Lung (tissue), 12 donors: ENCODE results near the gene TBR1. TPM values are rescaled to one million over a fixed set of nuclear protein-coding genes. Genes with fewer than 3 reads are reported as not detected.

Experiments used
- ATAC-seq: fragments of 200-7000 bp; cut with Tn5 transposase; one replicate; pipeline ENCODE4 v1.9.1; 2020; ENCODE audit warnings: moderate number of reproducible peaks; ENCODE audit not compliant: insufficient read depth, low FRiP score
- DNase-seq, 3 donors: peaks; one replicate each; pipeline ENCODE4 v3.0.0-alpha.2; 2013 to 2017
- H3K27ac ChIP-seq, 2 donors: one replicate each; pipeline ENCODE4 v1.5.1; 2013; ENCODE audit warnings: mild to moderate bottlenecking in 2 of 2, moderate library complexity in 2 of 2, control low read depth in 1 of 2, inconsistent platforms in 1 of 2, low read depth in 1 of 2, low read length in 1 of 2
- H3K27me3 ChIP-seq, 3 donors: one replicate each; pipeline ENCODE4 v1.5.1; 2013; ENCODE audit warnings: low read length in 2 of 3; ENCODE audit not compliant: control insufficient read depth in 3 of 3, insufficient read depth in 3 of 3
- H3K36me3 ChIP-seq, 4 donors: one replicate each; pipeline ENCODE4 v1.5.1; 2013; ENCODE audit warnings: low read length in 4 of 4, mild to moderate bottlenecking in 1 of 4, moderate library complexity in 1 of 4; ENCODE audit not compliant: control insufficient read depth in 4 of 4, insufficient read depth in 4 of 4
- H3K4me1 ChIP-seq, 5 donors: one replicate each; pipeline ENCODE4 v1.5.1; 2013; ENCODE audit warnings: low read length in 5 of 5, mild to moderate bottlenecking in 2 of 5, moderate library complexity in 1 of 5; ENCODE audit not compliant: control insufficient read depth in 5 of 5, insufficient read depth in 5 of 5
- H3K4me3 ChIP-seq: one replicate; pipeline ENCODE4 v1.5.1; 2013; ENCODE audit warnings: mild to moderate bottlenecking, control low read depth, moderate library complexity
- H3K9ac ChIP-seq, 2 donors: one replicate each; pipeline ENCODE4 v1.5.1; 2013; ENCODE audit warnings: low read length in 2 of 2, control low read depth in 1 of 2; ENCODE audit not compliant: insufficient read depth in 1 of 2
- H3K9me3 ChIP-seq, 4 donors: one replicate each; pipeline ENCODE4 v1.5.1; 2013; ENCODE audit warnings: low read length in 3 of 4, mild to moderate bottlenecking in 1 of 4, moderate library complexity in 1 of 4; ENCODE audit not compliant: control insufficient read depth in 4 of 4, insufficient read depth in 3 of 4
- WGBS, 2 donors: extraction: QIAGEN DNeasy Blood & Tissue Kit; methylation state at CpG; one replicate each; pipeline ENCODE4 v1.1.7; 2013; 5-methylcytosine and 5-hydroxymethylcytosine counted together
- polyA plus RNA-seq, 2 donors: library from polyadenylated mRNA; stranded (reverse); fragments of 200-250 nt; gene quantifications; one replicate each; pipeline ENCODE4 v1.2.1, GENCODE V29; 2013
- total RNA-seq, 2 donors: library from RNA; depleted of rRNA in 1 of 2; stranded (reverse); fragments of >200 nt in 1 of 2; gene quantifications; one replicate each; pipeline ENCODE4 v1.2.1, GENCODE V29; 2014 to 2021
- TF ChIP-seq, protein P1 (sequence below): IDR thresholded peaks from 2 replicates; pipeline ENCODE4 v1.5.1; 2012; ENCODE audit warnings: mild to moderate bottlenecking; ENCODE audit errors: control extremely low read depth, extremely low read depth
- donor health status: control.
- donor health status: control.
- donor health status: Bipolar disorder and iron deficiency.
- donor health status: healthy.
- donor health status: DM: yes; HTN: yes; CAD: no.

TBR1 gene
- total and polyA plus RNA-seq, 4 donors = 0.01 to 0.02 TPM; not detected in 2

DNA sequence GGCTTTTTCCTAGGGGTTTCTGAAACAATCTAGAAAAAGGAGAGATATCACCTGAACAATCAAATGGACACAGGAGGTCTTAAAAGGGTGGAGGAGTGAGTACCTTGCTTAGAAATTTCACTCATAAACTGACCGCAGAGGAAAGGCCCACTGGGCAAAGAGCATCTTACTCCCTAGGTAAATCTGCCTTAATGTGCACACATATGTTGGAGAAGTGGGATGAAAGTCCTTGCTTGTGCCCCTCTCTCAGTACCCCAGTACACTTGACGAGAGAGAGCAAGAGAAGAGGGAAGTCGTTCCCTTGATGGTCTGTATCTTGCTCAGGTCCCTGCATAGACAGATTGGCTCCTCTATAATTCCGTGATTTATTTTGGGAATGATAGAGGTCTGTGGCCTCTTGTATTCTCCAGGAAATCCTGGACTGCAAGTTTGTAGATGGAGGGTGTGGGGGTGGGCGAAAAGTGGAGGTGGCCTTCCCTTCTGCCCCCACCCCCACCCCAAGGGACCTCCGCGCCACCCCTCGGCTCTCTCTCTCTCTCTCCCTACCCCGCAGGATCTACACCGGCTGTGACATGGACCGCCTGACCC lies 6.8 kb downstream of the TBR1 start:
- H3K9me3 ChIP-seq = peaks cover 0 to 24% (median 0%) of the 10 kb centered on the region in 4 donors
- DNase-seq = no peak
- 23 to 24% methylated on average over 6 to 11 of the region's 11 CpGs for WGBS, 2 donors
- no peak overlapping the region for H3K27ac ChIP-seq
- no peak overlapping the region for H3K9ac ChIP-seq
- H3K27me3 ChIP-seq = peaks cover 25 to 91% (median 91%) of the 10 kb centered on the region in 3 donors
- peaks cover 0 to 26% (median 0%) of the 10 kb centered on the region in 5 donors for H3K4me1 ChIP-seq
- no peak for ATAC-seq
- H3K36me3 ChIP-seq = no peaks in the 10 kb centered on the region
- TF ChIP-seq, protein P1, sequence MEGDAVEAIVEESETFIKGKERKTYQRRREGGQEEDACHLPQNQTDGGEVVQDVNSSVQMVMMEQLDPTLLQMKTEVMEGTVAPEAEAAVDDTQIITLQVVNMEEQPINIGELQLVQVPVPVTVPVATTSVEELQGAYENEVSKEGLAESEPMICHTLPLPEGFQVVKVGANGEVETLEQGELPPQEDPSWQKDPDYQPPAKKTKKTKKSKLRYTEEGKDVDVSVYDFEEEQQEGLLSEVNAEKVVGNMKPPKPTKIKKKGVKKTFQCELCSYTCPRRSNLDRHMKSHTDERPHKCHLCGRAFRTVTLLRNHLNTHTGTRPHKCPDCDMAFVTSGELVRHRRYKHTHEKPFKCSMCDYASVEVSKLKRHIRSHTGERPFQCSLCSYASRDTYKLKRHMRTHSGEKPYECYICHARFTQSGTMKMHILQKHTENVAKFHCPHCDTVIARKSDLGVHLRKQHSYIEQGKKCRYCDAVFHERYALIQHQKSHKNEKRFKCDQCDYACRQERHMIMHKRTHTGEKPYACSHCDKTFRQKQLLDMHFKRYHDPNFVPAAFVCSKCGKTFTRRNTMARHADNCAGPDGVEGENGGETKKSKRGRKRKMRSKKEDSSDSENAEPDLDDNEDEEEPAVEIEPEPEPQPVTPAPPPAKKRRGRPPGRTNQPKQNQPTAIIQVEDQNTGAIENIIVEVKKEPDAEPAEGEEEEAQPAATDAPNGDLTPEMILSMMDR = no peak
- H3K4me3 ChIP-seq = no peak overlapping the region

DNA sequence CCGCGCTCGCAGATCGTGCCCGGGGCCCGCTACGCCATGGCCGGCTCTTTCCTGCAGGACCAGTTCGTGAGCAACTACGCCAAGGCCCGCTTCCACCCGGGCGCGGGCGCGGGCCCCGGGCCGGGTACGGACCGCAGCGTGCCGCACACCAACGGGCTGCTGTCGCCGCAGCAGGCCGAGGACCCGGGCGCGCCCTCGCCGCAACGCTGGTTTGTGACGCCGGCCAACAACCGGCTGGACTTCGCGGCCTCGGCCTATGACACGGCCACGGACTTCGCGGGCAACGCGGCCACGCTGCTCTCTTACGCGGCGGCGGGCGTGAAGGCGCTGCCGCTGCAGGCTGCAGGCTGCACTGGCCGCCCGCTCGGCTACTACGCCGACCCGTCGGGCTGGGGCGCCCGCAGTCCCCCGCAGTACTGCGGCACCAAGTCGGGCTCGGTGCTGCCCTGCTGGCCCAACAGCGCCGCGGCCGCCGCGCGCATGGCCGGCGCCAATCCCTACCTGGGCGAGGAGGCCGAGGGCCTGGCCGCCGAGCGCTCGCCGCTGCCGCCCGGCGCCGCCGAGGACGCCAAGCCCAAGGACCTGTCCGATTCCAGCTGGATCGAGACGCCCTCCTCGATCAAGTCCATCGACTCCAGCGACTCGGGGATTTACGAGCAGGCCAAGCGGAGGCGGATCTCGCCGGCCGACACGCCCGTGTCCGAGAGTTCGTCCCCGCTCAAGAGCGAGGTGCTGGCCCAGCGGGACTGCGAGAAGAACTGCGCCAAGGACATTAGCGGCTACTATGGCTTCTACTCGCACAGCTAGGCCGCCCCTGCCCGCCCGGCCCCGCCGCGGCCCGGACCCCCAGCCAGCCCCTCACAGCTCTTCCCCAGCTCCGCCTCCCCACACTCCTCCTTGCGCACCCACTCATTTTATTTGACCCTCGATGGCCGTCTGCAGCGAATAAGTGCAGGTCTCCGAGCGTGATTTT lies 7.6 kb downstream of the TBR1 start:
- H3K36me3 ChIP-seq = no peaks in the 10 kb centered on the region
- 4 to 6% methylated on average over 88 to 125 of the region's 125 CpGs for WGBS, 2 donors
- peak in 2 of 3 donors; percentile 32 to 48 for DNase-seq

DNA sequence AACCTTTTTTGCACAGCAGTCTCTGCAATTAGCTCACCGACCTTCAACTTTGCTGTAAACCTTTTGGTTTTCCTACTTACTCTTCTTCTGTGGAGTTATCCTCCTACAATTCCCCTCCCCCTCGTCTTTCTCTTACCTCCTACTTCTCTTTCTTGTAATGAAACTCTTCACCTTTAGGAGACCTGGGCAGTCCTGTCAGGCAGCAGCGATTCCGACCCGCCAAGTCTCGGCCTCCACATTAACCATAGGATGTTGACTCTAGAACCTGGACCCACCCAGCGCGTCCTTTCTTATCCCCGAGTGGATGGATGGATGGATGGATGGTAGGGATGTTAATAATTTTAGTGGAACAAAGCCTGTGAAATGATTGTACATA lies 8.3 kb downstream of the TBR1 start:
- Histone ChIP-seq H3K9me3 (peaks cover 0 to 24% (median 0%) of the 10 kb centered on the region in 4 donors), H3K4me3 (no peak overlapping the region), H3K27ac (no peak overlapping the region), H3K9ac (no peak overlapping the region), H3K27me3 (peaks cover 29 to 92% (median 91%) of the 10 kb centered on the region in 3 donors), H3K4me1 (peaks cover 0 to 19% (median 0%) of the 10 kb centered on the region in 5 donors), H3K36me3 (no peaks in the 10 kb centered on the region)
- WGBS, 2 donors = 7 to 17% methylated on average over 9 of the region's 9 CpGs
- ATAC-seq (no peak), DNase-seq (peak in 1 of 3 donors; percentile 16)
- TF ChIP-seq, protein P1 = no peak

More for the DNA sequence above, 7.6 kb downstream of the TBR1 start:
- Histone ChIP-seq H3K4me1 (peaks cover 0 to 22% (median 0%) of the 10 kb centered on the region in 5 donors), H3K9ac (no peak overlapping the region), H3K27me3 (peaks cover 29 to 92% (median 91%) of the 10 kb centered on the region in 3 donors), H3K27ac (no peak overlapping the region), H3K4me3 (no peak overlapping the region), H3K9me3 (peaks cover 0 to 27% (median 0%) of the 10 kb centered on the region in 4 donors)
- no peak for ATAC-seq
- TF ChIP-seq, protein P1 = no peak
